Endothelial cell of umbilical vein (primary cell): ENCODE measurements around the gene CDK10. TPM values are rescaled to one million over a fixed set of nuclear protein-coding genes. Genes with fewer than 3 reads are reported as not detected.
A peak's percentile ranks its signal among the peaks of the same experiment; 100 is the strongest.
"Not testable (repeated sequence)": the region's sequence is repeated elsewhere in the genome, so short reads cannot be mapped to it uniquely, and the experiment has no call there.

Experiments used
- BruUV-seq: library from RNA; stranded (reverse); fragments of 400-500 nt; replicated peaks from 2 replicates; lab custom pipeline; 2021; lab: Mats Ljungman, UMichigan
- CTCF ChIA-PET: fragments of 300-600, 350-600 bp; sonication (Branson Sonifier 250); formaldehyde crosslinking; loops from one replicate; lab custom pipeline; 2021; ENCODE audit warnings: antibody characterized with exemption, inconsistent platforms; lab: Charles Lee
- POLR2A ChIA-PET: fragments of 300-600, 350-600 bp; sonication (Branson Sonifier 250); formaldehyde crosslinking; loops from one replicate; lab custom pipeline; 2021; ENCODE audit warnings: antibody characterized with exemption, inconsistent platforms; lab: Charles Lee
- DNase-seq: peaks from one replicate; pipeline ENCODE4 v3.0.0-alpha.2; 2011; ENCODE audit warnings: low read depth, low spot score
- FAIRE-seq: peaks from 2 replicates; lab custom pipeline; 2011; peaks lifted over from hg19 to GRCh38; lab: Jason Lieb, UNC
- H2AFZ ChIP-seq: 2 replicates; pipeline ENCODE4 v1.6.0; 2012; ENCODE audit warnings: low read depth, low read length, control low read depth, inconsistent platforms
- H3K27ac ChIP-seq: 2 replicates; pipeline ENCODE4 v1.5.1; 2011; ENCODE audit warnings: low read depth, mild to moderate bottlenecking, control low read depth, low read length, moderate library complexity; ENCODE audit not compliant: insufficient read depth
- H3K27me3 ChIP-seq, 2 experiments: 2 replicates each; pipeline versions ENCODE4 v1.6.0 to v1.6.1; 2011; ENCODE audit warnings: low read length in 2 of 2, mixed read lengths in 1 of 2; ENCODE audit not compliant: control insufficient read depth in 2 of 2, insufficient read depth in 2 of 2
- H3K36me3 ChIP-seq, 2 experiments: 2 replicates in 1 of 2; 3 replicates in 1 of 2; pipeline ENCODE4 v1.5.1; 2011; ENCODE audit warnings: low read length in 2 of 2, mild to moderate bottlenecking in 1 of 2, moderate library complexity in 1 of 2; ENCODE audit not compliant: control insufficient read depth in 2 of 2, insufficient read depth in 2 of 2; ENCODE audit errors: extremely low read depth in 1 of 2
- H3K4me1 ChIP-seq: 3 replicates; pipeline ENCODE4 v1.5.1; 2011; ENCODE audit warnings: mild to moderate bottlenecking, low read length; ENCODE audit not compliant: control insufficient read depth, insufficient read depth; ENCODE audit errors: extremely low read depth
- H3K4me2 ChIP-seq: 2 replicates; pipeline ENCODE4 v1.6.1; 2011; ENCODE audit warnings: low read length, control low read depth, mixed read lengths; ENCODE audit not compliant: insufficient read depth
- H3K4me3 ChIP-seq, 3 experiments: fragments of 200-600 bp in 1 of 3; sonication (generic), shearing (Covaris generic) in 1 of 3; replicated peaks in 1 of 3; 2 replicates each; pipeline ENCODE4 v1.5.1; 2011 to 2016; ENCODE audit warnings: control low read depth in 3 of 3, low read length in 3 of 3, mild to moderate bottlenecking in 2 of 3, inconsistent platforms in 1 of 3, low read depth in 1 of 3, moderate library complexity in 1 of 3; ENCODE audit not compliant: insufficient read depth in 1 of 3
- H3K79me2 ChIP-seq: 2 replicates; pipeline ENCODE4 v1.6.0; 2012; ENCODE audit warnings: low read length, inconsistent platforms; ENCODE audit not compliant: control insufficient read depth, insufficient read depth
- H3K9ac ChIP-seq: replicated peaks from 2 replicates; pipeline ENCODE3; 2011; ENCODE audit warnings: low read length, control low read depth; ENCODE audit not compliant: insufficient read depth; ENCODE audit errors: extremely low read depth
- H3K9me1 ChIP-seq: replicated peaks from 3 replicates; pipeline ENCODE4 v1.6.0; 2011; ENCODE audit warnings: mild to moderate bottlenecking, low read length; ENCODE audit not compliant: control insufficient read depth, insufficient read depth; ENCODE audit errors: extremely low read depth
- H3K9me3 ChIP-seq: replicated peaks from 2 replicates; pipeline ENCODE4 v1.5.1; 2012; ENCODE audit warnings: low read length, inconsistent platforms; ENCODE audit not compliant: control insufficient read depth, insufficient read depth
- H4K20me1 ChIP-seq: replicated peaks from 2 replicates; pipeline ENCODE3; 2011; ENCODE audit warnings: mild to moderate bottlenecking, low read length; ENCODE audit not compliant: control insufficient read depth, insufficient read depth; ENCODE audit errors: extremely low read depth
- FOS ChIP-seq: IDR thresholded peaks from 2 replicates; pipeline ENCODE4 v1.6.1; 2011; ENCODE audit warnings: mild to moderate bottlenecking, low read length, moderate library complexity, borderline replicate concordance; ENCODE audit not compliant: insufficient read depth
- JUN ChIP-seq: IDR thresholded peaks from 2 replicates; pipeline ENCODE4 v1.6.1; 2011; ENCODE audit warnings: borderline replicate concordance, low read depth; ENCODE audit not compliant: insufficient read length, insufficient read depth
- dilution Hi-C: fragments of 300-500 bp; cut with MboI; formaldehyde crosslinking; loops from one replicate; pipeline ENCODE4 v1.15.0; 2019; ENCODE audit warnings: low sequenced_read_pairs; ENCODE audit not compliant: extremely low pct_ligation_motif_present
- intact Hi-C: fragments of 100-400 bp; cut with micrococcal nuclease; formaldehyde crosslinking; loops from one replicate; pipeline ENCODE4 v1.10.0; 2022
- polyA plus RNA-seq, 4 experiments: library from polyadenylated mRNA; depleted of rRNA in 3 of 4; stranded (reverse) in 3 of 4; unstranded in 1 of 4; fragments of >200 nt; gene quantifications; 2 replicates each; pipeline versions ENCODE4 v1.2.1 to v1.2.3, GENCODE V29; 2011 to 2012; ENCODE audit warnings: missing spikeins in 1 of 4
- total RNA-seq: library from RNA; stranded (reverse); gene quantifications from 2 replicates; pipeline ENCODE4 v1.2.3, GENCODE V29; 2021
- TF ChIP-seq, protein P1 (sequence below): IDR thresholded peaks from 2 replicates; pipeline ENCODE4 v1.6.1; 2011; ENCODE audit not compliant: insufficient read depth, insufficient read length

Gene CDK10
- total and polyA plus RNA-seq, 2 donors (not counting 3 experiments of a cell fraction or from before 2014, with no cell fraction given): 74.5 to 99.9 TPM

DNA sequence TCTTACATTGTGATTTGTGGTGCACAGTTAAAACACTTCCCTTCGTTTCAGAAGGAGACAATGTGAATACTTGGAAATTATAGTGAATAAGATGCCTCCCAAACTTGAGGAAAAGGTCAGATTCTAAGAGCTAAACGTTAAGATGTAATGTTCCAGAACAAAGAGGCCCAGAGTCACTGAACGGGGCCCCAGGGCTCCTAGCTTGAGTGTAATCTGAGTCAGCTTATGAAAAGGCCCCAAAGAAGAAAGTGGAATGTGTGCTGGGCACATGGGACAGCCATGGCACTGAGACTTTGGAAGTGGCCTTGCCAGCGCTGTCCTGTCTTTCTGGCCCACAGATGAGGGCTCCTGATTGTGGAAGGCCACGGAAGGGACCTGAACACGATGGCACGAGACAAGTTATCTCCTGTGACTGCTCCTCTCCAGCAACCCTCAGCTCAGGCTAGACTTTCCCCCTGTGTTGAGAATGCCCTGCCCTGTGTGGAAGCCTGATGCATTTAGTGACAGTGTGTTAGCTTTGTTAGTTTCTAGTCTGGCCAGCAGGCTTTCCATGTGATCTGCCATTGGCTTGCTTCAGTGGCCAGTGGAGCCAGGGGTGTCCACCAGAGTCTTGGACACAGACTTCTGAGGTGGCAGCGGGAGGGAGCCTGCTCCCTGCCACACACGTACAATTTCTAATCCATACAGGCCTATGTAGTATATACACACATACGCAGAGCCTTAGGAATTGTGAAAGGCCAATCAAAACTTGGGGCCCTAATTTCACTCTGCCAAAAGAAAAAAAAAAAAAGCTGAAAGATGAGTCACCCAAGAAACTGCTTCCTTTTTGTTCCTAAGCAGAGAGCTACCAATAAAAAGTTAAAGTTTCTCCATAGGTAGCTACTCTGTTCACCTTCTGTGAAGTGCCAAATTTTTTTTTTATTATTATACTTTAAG, 15.7 kb upstream of the CDK10 start:
- no peak overlapping the region for H3K27ac ChIP-seq

DNA sequence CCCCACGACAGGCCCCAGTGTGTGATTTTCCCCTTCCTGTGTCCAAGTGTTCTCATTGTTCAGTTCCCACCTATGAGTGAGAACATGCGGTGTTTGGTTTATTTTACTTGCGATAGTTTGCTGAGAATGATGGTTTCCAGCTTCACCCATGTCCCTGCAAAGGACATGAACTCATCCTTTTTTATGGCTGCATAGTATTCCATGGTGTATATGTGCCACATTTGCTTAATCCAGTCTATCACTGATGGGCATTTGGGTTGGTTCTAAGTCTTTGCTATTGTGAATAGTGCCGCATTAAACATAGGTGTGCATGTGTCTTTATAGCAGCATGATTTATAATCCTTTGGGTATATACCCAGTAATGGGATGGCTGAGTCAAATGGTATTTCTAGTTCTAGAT, 14.9 kb upstream of the CDK10 start:
- intact Hi-C loops, H3K9me1 ChIP-seq, BruUV-seq, H3K9me3 ChIP-seq, H2AFZ ChIP-seq, H3K27ac ChIP-seq, FAIRE-seq, H3K36me3 ChIP-seq, DNase-seq, H3K4me3 ChIP-seq, H3K27me3 ChIP-seq, dilution Hi-C loops, H3K79me2 ChIP-seq, H3K4me1 ChIP-seq, H4K20me1 ChIP-seq, H3K9ac ChIP-seq, H3K4me2 ChIP-seq: not testable (repeated sequence)
- ChIA-PET CTCF (interaction anchor here (0.5 to 1.3 kb wide), 5 partner anchors 15 to 193 kb away, joined by 3 to 8 read pairs (median 5); partner anchors contain the start of gene CDK10), POLR2A (interaction anchor here (0.6 kb wide), 1 partner anchor 550 kb away, joined by 4 read pairs; no protein-coding TSS in a partner anchor)

More for the DNA sequence above, 15.7 kb upstream of the CDK10 start:
- no peak overlapping the region for H3K9ac ChIP-seq
- no peaks in the 10 kb centered on the region for H3K27me3 ChIP-seq
- POLR2A ChIA-PET: interaction anchor here (0.6 kb wide), 1 partner anchor 550 kb away, joined by 4 read pairs; no protein-coding TSS in a partner anchor
- DNase-seq (peak; percentile 16), FAIRE-seq (peak; percentile 52)
- BruUV-seq: no TSS peak
- intact Hi-C loops: no loop called here
- no peaks in the 10 kb centered on the region for H3K36me3 ChIP-seq
- H3K4me1 ChIP-seq: no peaks in the 10 kb centered on the region
- H3K79me2 ChIP-seq: no peaks in the 10 kb centered on the region
- H3K9me3 ChIP-seq: no peaks in the 10 kb centered on the region
- CTCF ChIA-PET: interaction anchor here (0.5 to 1.3 kb wide), 7 partner anchors 11 to 194 kb away, joined by 3 to 8 read pairs (median 4); partner anchors contain the start of gene CDK10
- no peaks in the 10 kb centered on the region for H3K9me1 ChIP-seq
- no peaks in the 10 kb centered on the region for H4K20me1 ChIP-seq
- no peak overlapping the region for H3K4me2 ChIP-seq
- TF ChIP-seq JUN: peak; percentile 42
- TF ChIP-seq, protein P1, sequence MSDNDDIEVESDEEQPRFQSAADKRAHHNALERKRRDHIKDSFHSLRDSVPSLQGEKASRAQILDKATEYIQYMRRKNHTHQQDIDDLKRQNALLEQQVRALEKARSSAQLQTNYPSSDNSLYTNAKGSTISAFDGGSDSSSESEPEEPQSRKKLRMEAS: no peak
- peak; percentile 71 for TF ChIP-seq FOS
- no peak overlapping the region for H2AFZ ChIP-seq
- no peak overlapping the region for H3K4me3 ChIP-seq
- dilution Hi-C loops: no loop called here
